ENCODE data around the gene DRD3.

DRD3 gene

GRCh38 chr3:114179575-114179974 lies 723 bp upstream of the DRD3 start:
- peak; percentile 8 for DNase-seq

DNA sequence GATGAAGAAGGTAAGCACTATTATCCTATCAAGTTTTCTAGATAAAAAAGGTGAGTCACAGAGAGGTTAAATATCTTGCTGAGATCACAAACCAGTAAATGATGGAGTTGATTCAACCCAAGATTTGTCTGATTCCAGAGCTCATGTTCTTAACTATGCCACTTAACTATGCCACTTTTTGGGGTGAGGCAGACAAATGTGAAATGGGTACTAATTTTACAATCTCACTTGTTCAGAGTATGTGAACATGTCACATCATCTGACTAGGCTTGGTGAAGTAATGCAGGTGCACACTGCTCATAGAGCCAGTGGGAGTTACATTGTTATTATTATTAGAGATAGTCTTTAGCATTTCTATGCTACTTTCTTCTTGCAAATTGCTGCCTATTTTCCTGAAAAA lies 2.0 kb downstream of the DRD3 start:
- DNase-seq: no peak

GRCh38 chr3:114176487-114176886 lies 2.4 kb downstream of the DRD3 start:
- no peak for DNase-seq

GRCh38 chr3:114175204-114175987 lies 3.5 kb downstream of the DRD3 start:
- no peak for DNase-seq

DNA sequence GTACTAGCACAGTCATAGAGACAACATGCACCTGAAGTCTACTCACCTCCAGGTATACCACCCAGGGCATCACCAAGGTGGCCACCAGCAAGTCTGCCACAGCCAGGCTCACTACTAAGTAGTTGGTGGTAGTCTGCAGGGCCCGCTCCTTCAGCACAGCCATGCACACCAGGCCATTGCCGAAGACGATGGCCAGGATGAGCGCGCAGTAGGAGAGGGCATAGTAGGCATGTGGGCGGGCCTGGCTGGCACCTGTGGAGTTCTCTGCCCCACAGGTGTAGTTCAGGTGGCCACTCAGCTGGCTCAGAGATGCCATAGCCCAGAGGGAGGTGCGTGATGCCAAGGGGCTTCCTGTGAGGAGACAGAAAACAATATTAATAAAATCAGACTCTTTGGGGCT lies 7.2 kb downstream of the DRD3 start:
- DNase-seq: no peak

DNA sequence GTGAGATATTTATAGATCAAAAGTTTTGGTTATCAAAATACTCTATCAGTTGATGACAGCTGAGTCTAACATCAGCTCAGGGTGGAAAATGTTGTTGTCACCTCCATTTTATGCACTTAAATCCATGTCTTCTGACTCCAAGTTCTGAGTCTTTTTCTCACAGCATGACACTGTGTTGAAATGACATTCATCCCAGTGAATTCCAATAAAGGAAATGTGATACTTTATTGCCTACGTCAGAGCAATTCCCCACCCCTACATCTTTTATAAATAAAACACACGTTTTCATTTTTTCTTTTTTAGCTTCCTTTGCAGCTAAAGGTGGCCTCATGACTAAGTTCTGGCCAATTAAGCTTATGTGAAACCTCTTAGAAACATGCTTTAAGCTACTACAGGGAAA lies 10.7 kb downstream of the DRD3 start:
- DNase-seq: no peak

DNA sequence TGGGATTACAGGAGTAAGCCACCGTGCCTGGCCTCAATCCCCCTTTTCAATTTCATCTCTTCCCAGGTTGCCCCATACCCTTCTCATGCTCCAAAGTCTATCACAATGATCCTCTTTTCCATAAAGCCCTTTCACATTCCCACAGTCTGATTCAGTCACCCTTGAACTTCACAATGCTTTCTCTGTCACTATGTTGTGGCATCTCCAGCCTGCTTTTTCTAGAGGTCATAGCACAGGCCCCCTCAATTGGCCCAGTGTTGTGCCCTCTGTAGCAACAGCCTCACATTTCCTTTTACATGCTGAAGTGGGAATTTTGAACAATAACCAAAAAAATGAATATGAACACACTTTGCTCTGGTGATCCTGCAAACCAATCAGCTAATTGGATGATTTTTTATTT lies 21.5 kb downstream of the DRD3 start:
- no peak for DNase-seq

GRCh38 chr3:114155370-114155821 lies 23.5 kb downstream of the DRD3 start:
- DNase-seq: peak; percentile 21

GRCh38 chr3:114154321-114154821 lies 24.5 kb downstream of the DRD3 start:
- DNase-seq: no peak

DNA sequence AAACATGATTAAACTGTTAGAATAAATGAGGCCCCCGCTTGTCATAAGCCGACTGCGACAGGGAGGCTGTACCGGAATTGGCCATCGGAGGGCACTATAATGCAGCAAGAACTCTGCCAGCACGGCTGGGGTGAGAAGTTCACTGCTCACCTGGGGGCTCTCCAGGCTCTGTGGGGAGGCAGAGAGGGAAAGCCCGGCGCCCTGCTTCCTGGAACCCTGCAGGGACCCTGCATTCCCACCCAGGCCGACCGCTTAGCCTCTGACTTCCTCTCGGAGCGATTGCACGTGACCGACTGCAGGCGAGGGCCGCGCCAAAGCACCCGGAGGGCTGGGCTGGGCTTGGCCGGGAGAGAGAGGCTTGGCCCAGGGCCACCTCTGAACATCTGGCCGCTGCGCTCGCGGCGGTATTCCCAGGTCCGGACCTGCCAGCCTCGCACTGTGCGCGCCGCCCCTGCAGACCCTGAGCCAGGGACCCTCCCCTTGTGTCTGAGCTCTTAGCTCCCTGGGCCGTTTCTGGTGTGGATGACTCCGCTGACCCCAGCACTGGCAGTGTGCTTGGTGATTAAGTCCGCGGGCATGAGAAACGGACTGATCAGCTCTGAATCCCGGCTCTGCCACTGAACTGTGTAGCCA lies 26.2 kb downstream of the DRD3 start:
- DNase-seq: peak; percentile 63

GRCh38 chr3:114151091-114151490 lies 27.8 kb downstream of the DRD3 start:
- no peak for DNase-seq

DNA sequence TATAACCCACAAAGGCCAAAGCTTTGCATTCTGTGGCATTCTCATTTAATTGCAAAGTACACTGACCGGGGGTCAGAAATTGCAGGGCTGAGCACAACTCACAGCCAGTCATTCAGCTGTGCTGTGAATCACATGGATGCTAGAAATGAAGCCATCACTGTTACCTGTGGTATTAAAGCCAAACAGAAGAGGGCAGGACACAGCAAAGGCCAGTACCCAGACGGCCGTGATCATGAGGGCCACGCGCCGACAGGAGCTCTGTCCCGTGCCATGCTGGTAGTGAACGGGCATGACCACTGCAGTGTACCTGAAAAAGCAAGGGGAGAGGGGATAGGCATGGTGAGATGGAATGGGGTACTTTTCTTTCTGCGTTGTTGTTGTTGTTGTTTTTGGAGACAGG lies 31.6 kb downstream of the DRD3 start:
- DNase-seq: no peak

DNA sequence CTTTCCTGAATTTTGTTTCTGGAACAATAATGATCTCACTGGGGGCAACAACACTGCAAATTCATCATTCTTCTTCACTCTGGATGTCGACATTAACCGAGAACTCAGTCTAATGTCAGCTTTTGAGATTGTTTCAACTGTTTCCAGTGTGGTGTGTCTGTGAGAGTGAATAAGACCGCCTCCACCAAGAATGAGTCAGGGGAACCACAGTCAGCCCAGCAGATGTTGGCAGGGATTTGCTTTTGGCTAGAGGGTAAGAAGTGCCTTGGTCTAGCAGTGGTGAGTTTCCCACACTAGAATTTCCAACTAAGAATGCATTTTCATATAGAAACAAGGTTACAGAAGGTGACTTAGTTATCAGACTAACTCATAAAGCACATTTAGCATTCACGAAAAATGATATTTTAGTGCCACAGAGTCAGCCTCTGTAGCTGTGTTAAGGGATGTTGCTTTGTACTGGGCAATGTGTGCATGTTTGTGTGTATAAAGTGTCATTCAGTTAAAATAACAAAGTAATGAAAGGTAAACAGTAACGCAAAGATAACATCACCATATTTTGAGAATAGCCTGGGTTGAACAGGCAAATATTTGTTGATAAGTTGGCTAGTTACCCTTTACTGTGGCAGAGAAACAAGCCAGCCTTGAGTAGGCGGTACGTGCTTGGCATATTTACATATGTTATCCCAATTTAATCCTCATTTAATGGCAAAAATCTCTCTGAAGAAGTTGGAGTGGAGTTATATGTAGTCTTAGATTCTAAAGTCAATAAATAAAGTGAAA lies 33.8 kb downstream of the DRD3 start:
- peak; percentile 84 for DNase-seq

- peak; percentile 19 for DNase-seq
Observed at GRCh38 chr3:114143817-114144216, 35.0 kb downstream of the DRD3 start.

GRCh38 chr3:114139836-114140235 lies 39.0 kb downstream of the DRD3 start:
- no peak for DNase-seq

GRCh38 chr3:114133947-114134346 lies 44.9 kb downstream of the DRD3 start:
- DNase-seq: no peak

DNA sequence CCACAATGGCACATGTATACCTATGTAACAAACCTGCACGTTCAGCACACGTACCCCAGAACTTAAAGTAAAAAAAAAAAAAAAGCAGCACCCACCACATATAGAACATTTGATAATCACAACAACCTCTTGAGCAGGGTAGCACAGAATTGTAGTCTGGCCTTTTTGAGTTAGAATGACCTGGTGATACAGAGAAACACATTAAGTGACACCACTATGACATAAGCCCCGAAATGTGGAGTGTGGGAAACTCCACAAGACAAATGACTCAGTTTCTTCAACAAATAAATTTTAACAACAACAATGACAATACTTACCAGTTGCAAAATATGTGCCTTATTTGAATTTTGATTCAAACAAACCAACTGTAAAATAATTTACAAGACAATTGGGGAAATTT lies 46.4 kb downstream of the DRD3 start:
- DNase-seq: no peak

DNA sequence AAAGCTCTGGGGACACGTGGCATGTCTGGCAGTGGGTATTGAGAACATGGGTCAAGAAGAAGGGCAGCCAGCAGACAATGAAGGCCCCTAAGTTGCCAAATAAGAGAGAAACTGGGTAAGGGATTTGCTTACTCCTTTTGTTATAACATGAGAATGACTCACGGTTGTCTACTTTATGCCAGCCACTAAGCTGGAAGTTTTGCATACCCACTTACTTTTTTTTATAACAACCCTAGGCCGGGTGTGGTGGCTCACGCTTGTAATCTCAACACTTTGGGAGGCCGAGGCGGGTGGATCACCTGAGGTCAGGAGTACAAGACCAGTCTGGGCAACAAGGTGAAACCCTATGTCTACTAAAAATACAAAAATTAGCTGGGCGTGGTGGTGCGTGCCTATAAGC lies 50.0 kb downstream of the DRD3 start:
- no peak for DNase-seq

DNA sequence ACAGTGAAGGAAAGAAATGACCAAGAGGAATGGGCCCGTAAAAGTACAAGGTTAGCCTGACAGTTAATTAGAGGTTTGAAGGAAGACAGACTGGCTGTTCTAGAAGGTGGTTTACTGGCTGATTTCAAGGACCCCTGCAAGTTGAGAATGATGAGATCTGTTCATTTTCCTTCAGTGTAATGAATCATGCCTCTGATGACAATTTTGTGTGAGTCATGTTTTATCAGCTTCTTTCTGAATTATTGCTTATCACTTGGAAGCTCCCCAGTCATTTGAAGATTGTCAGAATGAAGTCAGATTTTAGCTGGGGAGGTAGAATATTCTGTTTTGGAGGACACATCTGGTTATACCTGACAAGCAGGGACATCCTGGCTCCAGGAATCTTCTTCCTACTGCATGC lies 50.6 kb downstream of the DRD3 start:
- peak; percentile 15 for DNase-seq

DNA sequence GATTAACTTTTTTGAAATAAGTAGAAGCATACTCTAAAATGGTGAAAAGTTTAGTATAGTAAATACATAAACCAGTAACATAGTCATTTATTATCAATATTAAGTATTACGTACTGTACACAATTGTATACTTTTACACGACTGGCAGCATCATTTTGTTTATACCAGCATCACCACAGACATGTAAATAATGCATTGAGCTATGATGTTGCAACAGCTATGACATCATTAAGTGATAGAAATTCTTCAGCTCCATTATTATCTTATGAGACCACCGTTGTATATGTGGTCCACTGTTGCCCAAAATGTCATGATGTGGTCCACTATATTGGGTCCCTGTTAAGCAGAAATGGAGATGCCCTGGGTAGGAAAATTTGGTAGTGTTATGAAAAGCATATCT lies 51.3 kb downstream of the DRD3 start:
- no peak for DNase-seq

- DNase-seq: no peak
Observed at GRCh38 chr3:114126461-114126860, 52.4 kb downstream of the DRD3 start.

GRCh38 chr3:114122027-114122709 lies 56.7 kb downstream of the DRD3 start:
- DNase-seq: peak; percentile 28

DNA sequence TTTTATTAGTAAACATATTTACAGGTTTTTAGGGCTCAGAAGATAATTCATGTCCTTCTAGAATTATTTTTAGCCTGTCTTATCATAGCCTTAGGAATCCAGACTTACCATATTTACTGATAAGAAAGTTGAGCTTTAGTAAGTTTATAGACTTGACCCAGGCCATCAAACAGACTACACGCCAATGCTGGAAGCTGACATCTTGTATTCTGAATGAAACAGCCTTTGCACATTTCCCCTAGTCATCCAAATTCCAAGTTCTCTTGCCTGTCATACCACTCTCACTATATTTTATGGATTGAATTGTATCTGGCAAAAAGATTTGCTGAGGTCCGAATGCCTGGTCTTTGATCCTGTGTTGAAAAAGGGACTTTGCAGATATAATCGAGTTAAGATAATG lies 58.6 kb downstream of the DRD3 start:
- DNase-seq: no peak
